IMR-90 (cell line): ENCODE measurements around the gene PQBP1. TPM values are rescaled to one million over a fixed set of nuclear protein-coding genes. Genes with fewer than 3 reads are reported as not detected.

Experiments used
- ATAC-seq: fragments of 200-7000 bp; cut with Tn5 transposase; 2 replicates; pipeline ENCODE4 v1.9.1; 2020; ENCODE audit warnings: low read depth, mild to moderate bottlenecking, moderate library complexity
- BruUV-seq: library from RNA; stranded (reverse); fragments of 400-500 nt; replicated peaks from 2 replicates; lab custom pipeline; 2021; lab: Mats Ljungman, UMichigan
- CTCF ChIA-PET: fragments of 300-600 bp; formaldehyde crosslinking; extraction: SDS; loops from one replicate; lab custom pipeline; 2021; ENCODE audit warnings: antibody characterized with exemption; lab: Yijun Ruan, JAX
- POLR2A ChIA-PET: fragments of 300-600 bp; sonication (Branson Sonifier 250); formaldehyde crosslinking; loops from one replicate; lab custom pipeline; 2022; ENCODE audit warnings: antibody characterized with exemption; ENCODE audit not compliant: unreplicated experiment; lab: Charles Lee
- DNase-seq: peaks from one replicate; pipeline ENCODE4 v3.0.0; 2013
- H2AFZ ChIP-seq: replicated peaks from 2 replicates; pipeline ENCODE3; 2013; ENCODE audit warnings: low read length, mild to moderate bottlenecking; ENCODE audit not compliant: poor library complexity
- H2AK5ac ChIP-seq: 2 replicates; pipeline ENCODE4 v1.6.1; 2013; ENCODE audit warnings: low read depth, low read length, inconsistent platforms
- H2AK9ac ChIP-seq: replicated peaks from 2 replicates; pipeline ENCODE3; 2013; ENCODE audit warnings: mild to moderate bottlenecking, low read depth, low read length, moderate library complexity; ENCODE audit not compliant: poor library complexity
- H2BK120ac ChIP-seq: 2 replicates; pipeline ENCODE4 v1.6.1; 2013; ENCODE audit warnings: low read depth, low read length, inconsistent platforms
- H2BK15ac ChIP-seq: 3 replicates; pipeline ENCODE4 v1.6.1; 2013; ENCODE audit warnings: low read depth, low read length, inconsistent platforms
- H2BK20ac ChIP-seq: 2 replicates; pipeline ENCODE4 v1.6.1; 2013; ENCODE audit warnings: low read depth, mild to moderate bottlenecking, inconsistent platforms, low read length, moderate library complexity
- H2BK5ac ChIP-seq: 2 replicates; pipeline ENCODE4 v1.6.1; 2013; ENCODE audit warnings: mild to moderate bottlenecking, low read depth, low read length, inconsistent platforms; ENCODE audit not compliant: poor library complexity, severe bottlenecking
- H3K14ac ChIP-seq: replicated peaks from 2 replicates; pipeline ENCODE4 v1.6.1; 2013; ENCODE audit warnings: low read depth, low read length, inconsistent platforms
- H3K18ac ChIP-seq: 2 replicates; pipeline ENCODE4 v1.6.1; 2013; ENCODE audit warnings: low read depth, low read length, control low read depth
- H3K23ac ChIP-seq: 2 replicates; pipeline ENCODE4 v1.6.1; 2013; ENCODE audit warnings: low read depth, low read length, inconsistent platforms
- H3K27ac ChIP-seq: 2 replicates; pipeline ENCODE4 v1.5.1; 2013; ENCODE audit warnings: mild to moderate bottlenecking, control low read depth, low read length; ENCODE audit not compliant: insufficient read depth
- H3K27me3 ChIP-seq: 2 replicates; pipeline ENCODE4 v1.6.1; 2013; ENCODE audit warnings: low read length; ENCODE audit not compliant: control insufficient read depth, insufficient read depth
- H3K36me3 ChIP-seq: 2 replicates; pipeline ENCODE4 v1.6.1; 2013; ENCODE audit warnings: low read length, mixed read lengths; ENCODE audit not compliant: control insufficient read depth, insufficient read depth
- H3K4ac ChIP-seq: 2 replicates; pipeline ENCODE4 v1.6.1; 2013; ENCODE audit warnings: low read depth, low read length, inconsistent platforms
- H3K4me1 ChIP-seq: 2 replicates; pipeline ENCODE4 v1.6.1; 2013; ENCODE audit warnings: low read length, mixed read lengths; ENCODE audit not compliant: control insufficient read depth, insufficient read depth
- H3K4me2 ChIP-seq: 2 replicates; pipeline ENCODE4 v1.6.1; 2013; ENCODE audit warnings: low read depth, mild to moderate bottlenecking, control low read depth, low read length, moderate library complexity
- H3K4me3 ChIP-seq: 2 replicates; pipeline ENCODE4 v1.5.1; 2013; ENCODE audit warnings: low read depth, mild to moderate bottlenecking, control low read depth, low read length, moderate library complexity; ENCODE audit not compliant: insufficient read depth
- H3K56ac ChIP-seq: 2 replicates; pipeline ENCODE4 v1.6.1; 2013; ENCODE audit warnings: low read length, inconsistent platforms; ENCODE audit not compliant: insufficient read depth; ENCODE audit errors: extremely low read depth
- H3K79me1 ChIP-seq, 2 experiments: 2 replicates each; pipeline ENCODE4 v1.6.1; 2013; ENCODE audit warnings: low read length in 2 of 2, inconsistent platforms in 1 of 2, low read depth in 1 of 2
- H3K9ac ChIP-seq: 2 replicates; pipeline ENCODE4 v1.6.1; 2013; ENCODE audit warnings: low read depth, low read length, control low read depth
- H3K9me1 ChIP-seq: 2 replicates; pipeline ENCODE4 v1.6.1; 2013; ENCODE audit warnings: low read length, inconsistent platforms; ENCODE audit not compliant: insufficient read depth
- H3K9me3 ChIP-seq: 2 replicates; pipeline ENCODE4 v1.6.1; 2013; ENCODE audit warnings: low read length; ENCODE audit not compliant: control insufficient read depth, insufficient read depth
- H4K20me1 ChIP-seq: 2 replicates; pipeline ENCODE4 v1.6.1; 2013; ENCODE audit warnings: low read length, inconsistent platforms; ENCODE audit not compliant: insufficient read depth
- H4K5ac ChIP-seq: 2 replicates; pipeline ENCODE4 v1.6.1; 2013; ENCODE audit warnings: mild to moderate bottlenecking, low read depth, low read length, control low read depth
- H4K8ac ChIP-seq, 2 experiments: 2 replicates each; pipeline ENCODE4 v1.6.1; 2013; ENCODE audit warnings: low read depth in 2 of 2, low read length in 2 of 2, control low read depth in 1 of 2, inconsistent platforms in 1 of 2
- H4K91ac ChIP-seq: 2 replicates; pipeline ENCODE4 v1.6.1; 2013; ENCODE audit warnings: low read depth, low read length, inconsistent platforms; ENCODE audit not compliant: insufficient read depth
- BHLHE40 ChIP-seq: fragments of 150-350 bp; IDR thresholded peaks from 2 replicates; pipeline ENCODE4 v1.6.1; 2016; ENCODE audit warnings: mild to moderate bottlenecking, low read depth, low read length
- CTCF ChIP-seq: conservative IDR thresholded peaks from 2 replicates; pipeline ENCODE4 v1.5.1; 2012; ENCODE audit warnings: mild to moderate bottlenecking, low read depth, low read length, improper control_type of control experiment
- FOS ChIP-seq: fragments of 150-350 bp; IDR thresholded peaks from 2 replicates; pipeline ENCODE4 v1.6.1; 2016; ENCODE audit warnings: low read depth, low read length
- MAFK ChIP-seq: IDR thresholded peaks from 2 replicates; pipeline ENCODE4 v1.6.1; 2012; ENCODE audit warnings: low read depth, low read length, improper control_type of control experiment
- MAZ ChIP-seq: IDR thresholded peaks from 2 replicates; pipeline ENCODE4 v1.6.1; 2012; ENCODE audit warnings: low read depth, mild to moderate bottlenecking, low read length, improper control_type of control experiment, moderate library complexity, borderline replicate concordance
- MXI1 ChIP-seq: IDR thresholded peaks from 2 replicates; pipeline ENCODE4 v1.6.1; 2012; ENCODE audit warnings: low read depth, mild to moderate bottlenecking, low read length, moderate library complexity, borderline replicate concordance
- POLR2A ChIP-seq: IDR thresholded peaks from 2 replicates; pipeline ENCODE4 v1.6.1; 2012; ENCODE audit warnings: mild to moderate bottlenecking, low read depth, low read length
- RAD21 ChIP-seq: IDR thresholded peaks from 2 replicates; pipeline ENCODE4 v1.6.1; 2012; ENCODE audit warnings: low read length, improper control_type of control experiment
- RCOR1 ChIP-seq: IDR thresholded peaks from 2 replicates; pipeline ENCODE4 v1.6.1; 2012; ENCODE audit warnings: mild to moderate bottlenecking, low read length, improper control_type of control experiment; ENCODE audit not compliant: insufficient replicate concordance
- USF2 ChIP-seq: fragments of 150-350 bp; IDR thresholded peaks from 2 replicates; pipeline ENCODE4 v1.6.1; 2017; ENCODE audit warnings: mild to moderate bottlenecking, antibody characterized with exemption, low read length, low read depth
- WGBS, 2 experiments: methylation state at CpG; one replicate each; pipeline versions ENCODE4 v1.1.5 to v1.1.7; 2013; ENCODE audit warnings: missing lambda C conversion rate in 2 of 2; ENCODE audit not compliant: insufficient read length in 1 of 2; ENCODE audit errors: extremely low coverage in 2 of 2; 5-methylcytosine and 5-hydroxymethylcytosine counted together
- dilution Hi-C: fragments of 300-500 bp; cut with HindIII; formaldehyde crosslinking; loops from one replicate; pipeline ENCODE4 v1.14.3; 2018; ENCODE audit warnings: low sequenced_read_pairs; ENCODE audit not compliant: unreplicated experiment
- in situ Hi-C: fragments of 300-500 bp; cut with MboI; formaldehyde crosslinking; loops from 3 replicates; pipeline ENCODE4 v1.14.3; 2019; ENCODE audit warnings: low sequenced_read_pairs, inconsistent platforms, mixed read lengths
- intact Hi-C: fragments of 100-400 bp; cut with micrococcal nuclease; formaldehyde crosslinking; loops from 2 replicates; pipeline ENCODE4 v1.10.0; 2022
- polyA plus RNA-seq, 3 experiments: library from polyadenylated mRNA; depleted of rRNA; stranded (reverse); fragments of >200 nt; gene quantifications; 2 replicates each; pipeline ENCODE4 v1.2.3, GENCODE V29; 2012; ENCODE audit warnings: low replicate concordance in 1 of 3
- total RNA-seq: library from RNA; depleted of rRNA; stranded (reverse); fragments of >200 nt; gene quantifications from 2 replicates; pipeline ENCODE4 v1.2.3, GENCODE V29; 2012

The PQBP1 gene
- total and polyA plus RNA-seq, 2 of the 4 experiments (the other 2 are of a cell fraction): 96.4 to 120 TPM

DNA sequence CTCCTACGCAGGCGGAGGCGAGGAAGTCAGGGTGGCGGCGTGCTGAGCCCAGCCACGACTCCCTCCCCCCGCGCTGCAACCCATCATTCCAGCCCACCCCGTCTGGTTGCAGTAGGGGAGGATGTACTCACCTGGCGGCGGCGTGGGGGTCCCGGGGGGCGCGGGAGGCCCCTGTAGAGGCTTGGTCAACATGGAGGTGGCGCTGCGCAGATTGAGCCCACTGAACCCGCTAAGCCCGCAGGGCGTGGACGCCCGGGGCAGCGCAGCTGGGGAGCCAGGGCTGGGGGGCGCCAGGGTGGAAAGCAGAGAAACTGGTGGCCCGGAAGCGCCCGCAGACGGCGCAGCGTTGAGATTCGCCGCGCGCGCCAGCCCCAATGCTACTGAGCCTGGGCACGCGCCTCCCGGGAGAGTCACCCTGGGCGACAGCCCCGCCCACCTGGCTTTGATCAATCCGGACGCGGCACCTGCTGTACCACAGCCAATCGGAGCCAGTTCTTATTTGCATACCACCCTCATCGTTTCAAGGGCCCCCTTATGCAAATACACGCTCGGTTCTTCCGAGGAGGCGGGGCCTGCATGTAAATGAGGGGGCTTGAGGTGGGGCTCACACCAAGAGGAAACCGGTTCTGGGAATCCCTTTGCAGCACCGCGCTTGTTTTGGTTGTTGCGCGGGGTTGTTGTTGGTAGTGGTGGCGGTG, 21.1 kb downstream of the PQBP1 start, which contains the start of gene PIM2:
TSS of gene PIM2 (minus strand) at position 382 of the 698 bp plus-strand sequence. CDS start at position 192, 190 bp downstream.
- no peak within 1 kb of the TSS for H3K56ac ChIP-seq
- TF ChIP-seq RCOR1: peak; percentile 4
- TF ChIP-seq MAFK: no peak
- TF ChIP-seq MXI1: peak; percentile 52; the same call in 1 of the 2 replicates
- TF ChIP-seq MAZ: peak; percentile 38; the same call in 1 of the 2 replicates
- TF ChIP-seq USF2: peak; percentile 88
- peak; percentile 85 for TF ChIP-seq POLR2A
- TF ChIP-seq CTCF: no peak
- no peak for TF ChIP-seq FOS
- TF ChIP-seq RAD21: no peak
- TF ChIP-seq BHLHE40: peak; percentile 55; the same call in 1 of the 2 replicates
- H2BK5ac ChIP-seq: peak within 1 kb of the TSS; percentile 55
- ChIA-PET POLR2A (no interaction called here), CTCF (no interaction called here)
- in situ Hi-C loops: no loop called here
- 41% methylated on average over 20 of the region's 55 CpGs; no CpG with 5 or more reads in 1 of the 2 experiments for WGBS, 2 experiments
- H4K8ac ChIP-seq: peak within 1 kb of the TSS in 1 of 2 experiments; percentile 69; a peak in 1 of 4 replicates
- no peak within 1 kb of the TSS; the same call in 1 of the 2 replicates for H3K14ac ChIP-seq
- DNase-seq: peak; percentile 82
- H2BK15ac ChIP-seq: no peak within 1 kb of the TSS
- no peaks in the 10 kb centered on the region for H3K9me3 ChIP-seq
- H3K9ac ChIP-seq: peak within 1 kb of the TSS; percentile 73; the same call in 1 of the 2 replicates
- H4K5ac ChIP-seq: peak within 1 kb of the TSS; percentile 73
- peak within 1 kb of the TSS; percentile 73 for H3K23ac ChIP-seq
- H3K9me1 ChIP-seq: peaks cover 5% of the 10 kb centered on the region; the same call in 1 of the 2 replicates
- H3K4ac ChIP-seq: peak within 1 kb of the TSS; percentile 27; the same call in 1 of the 2 replicates
- peak within 1 kb of the TSS; percentile 37; the same call in 1 of the 2 replicates for H3K27ac ChIP-seq
- no peak within 1 kb of the TSS; the same call in 1 of the 2 replicates for H3K18ac ChIP-seq
- peak within 1 kb of the TSS; percentile 23; the same call in 1 of the 2 replicates for H4K91ac ChIP-seq
- peaks cover 4 to 21% of the 10 kb centered on the region in 2 experiments; a peak in 2 of 4 replicates for H3K79me1 ChIP-seq
- peaks cover 7% of the 10 kb centered on the region; the same call in 1 of the 2 replicates for H3K36me3 ChIP-seq
- H3K27me3 ChIP-seq: no peaks in the 10 kb centered on the region
- ATAC-seq: peak; percentile 79
- peak within 1 kb of the TSS; percentile 78 for H2AK9ac ChIP-seq
- intact Hi-C loops: loop anchor here (5.0 kb wide), 1 partner anchor 124 kb away; the partner anchor contains the start of gene TFE3
- no TSS peak for BruUV-seq
- no peak within 1 kb of the TSS for H2BK120ac ChIP-seq
- peak within 1 kb of the TSS; percentile 93 for H3K4me2 ChIP-seq
- dilution Hi-C loops: no loop called here
- peak within 1 kb of the TSS; percentile 85 for H2AFZ ChIP-seq
- H2BK20ac ChIP-seq: no peak within 1 kb of the TSS
- peak within 1 kb of the TSS; percentile 57 for H3K4me3 ChIP-seq
- peaks cover 16% of the 10 kb centered on the region; the same call in 1 of the 2 replicates for H4K20me1 ChIP-seq
- H2AK5ac ChIP-seq: peak within 1 kb of the TSS; percentile 48
- H3K4me1 ChIP-seq: peaks cover 3% of the 10 kb centered on the region; the same call in 1 of the 2 replicates
